Activated CD4-positive, alpha-beta T cell treated with anti-CD3 and anti-CD28 coated beads, Interleukin-2, amount 50 U/mL, for 48 hours (primary cell): ENCODE data around the gene BNC2.

Experiments
- DNase-seq, 2 experiments: peaks; one replicate each; pipeline ENCODE4 v3.0.0-alpha.2; 2020

BNC2 gene

GRCh38 chr9:16434526-16434925 is 435.9 kb downstream of the BNC2 start:
- DNase-seq = no peak

GRCh38 chr9:16433494-16433893 is 437.0 kb downstream of the BNC2 start:
- no peak for DNase-seq

- DNase-seq = no peak
These were observed 438.6 kb downstream of the BNC2 start for GRCh38 chr9:16431666-16432392.

- DNase-seq = no peak
These were observed 440.8 kb downstream of the BNC2 start for GRCh38 chr9:16429671-16430070.

GRCh38 chr9:16427873-16428427 is 442.5 kb downstream of the BNC2 start:
- no peak for DNase-seq

GRCh38 chr9:16426716-16427115 is 443.8 kb downstream of the BNC2 start:
- no peak for DNase-seq

GRCh38 chr9:16425562-16426231 is 444.8 kb downstream of the BNC2 start:
- no peak for DNase-seq

GRCh38 chr9:16422114-16422513 is 448.4 kb downstream of the BNC2 start:
- DNase-seq = no peak

GRCh38 chr9:16421532-16421931 is 448.9 kb downstream of the BNC2 start:
- DNase-seq = no peak

GRCh38 chr9:16419124-16419523 is 451.3 kb downstream of the BNC2 start:
- no peak for DNase-seq

GRCh38 chr9:16418721-16419120 is 451.7 kb downstream of the BNC2 start:
- no peak for DNase-seq

- no peak for DNase-seq
These were observed 452.7 kb downstream of the BNC2 start for GRCh38 chr9:16417749-16418148.

- DNase-seq = no peak
These were observed 453.3 kb downstream of the BNC2 start for GRCh38 chr9:16417161-16417560.

GRCh38 chr9:16414451-16414850 is 456.0 kb downstream of the BNC2 start:
- DNase-seq = no peak

GRCh38 chr9:16413509-16414016 is 456.9 kb downstream of the BNC2 start:
- no peak for DNase-seq

- no peak for DNase-seq
These were observed 457.7 kb downstream of the BNC2 start for GRCh38 chr9:16412740-16413139.

- no peak for DNase-seq
These were observed 459.2 kb downstream of the BNC2 start for GRCh38 chr9:16411311-16411710.

- DNase-seq = no peak
These were observed 459.7 kb downstream of the BNC2 start for GRCh38 chr9:16410601-16411280.

GRCh38 chr9:16407617-16408016 is 462.9 kb downstream of the BNC2 start:
- DNase-seq = no peak

- DNase-seq = no peak
These were observed 463.8 kb downstream of the BNC2 start for GRCh38 chr9:16406526-16407225.

- no peak for DNase-seq
These were observed 465.0 kb downstream of the BNC2 start for GRCh38 chr9:16405421-16405820.

GRCh38 chr9:16401701-16402100 is 468.8 kb downstream of the BNC2 start:
- no peak for DNase-seq

GRCh38 chr9:16398691-16399090 is 471.8 kb downstream of the BNC2 start:
- no peak for DNase-seq
